CD4-positive, alpha-beta T cell treated with Interleukin-15 for 1 hour (primary cell): ENCODE results near the gene TMPRSS13.
"Not testable (repeated sequence)": the region's sequence is repeated elsewhere in the genome, so short reads cannot be mapped to it uniquely, and the experiment has no call there.

Experiments used
- DNase-seq: peaks from one replicate; pipeline ENCODE4 v3.0.0-alpha.2; 2020

Gene TMPRSS13

DNA sequence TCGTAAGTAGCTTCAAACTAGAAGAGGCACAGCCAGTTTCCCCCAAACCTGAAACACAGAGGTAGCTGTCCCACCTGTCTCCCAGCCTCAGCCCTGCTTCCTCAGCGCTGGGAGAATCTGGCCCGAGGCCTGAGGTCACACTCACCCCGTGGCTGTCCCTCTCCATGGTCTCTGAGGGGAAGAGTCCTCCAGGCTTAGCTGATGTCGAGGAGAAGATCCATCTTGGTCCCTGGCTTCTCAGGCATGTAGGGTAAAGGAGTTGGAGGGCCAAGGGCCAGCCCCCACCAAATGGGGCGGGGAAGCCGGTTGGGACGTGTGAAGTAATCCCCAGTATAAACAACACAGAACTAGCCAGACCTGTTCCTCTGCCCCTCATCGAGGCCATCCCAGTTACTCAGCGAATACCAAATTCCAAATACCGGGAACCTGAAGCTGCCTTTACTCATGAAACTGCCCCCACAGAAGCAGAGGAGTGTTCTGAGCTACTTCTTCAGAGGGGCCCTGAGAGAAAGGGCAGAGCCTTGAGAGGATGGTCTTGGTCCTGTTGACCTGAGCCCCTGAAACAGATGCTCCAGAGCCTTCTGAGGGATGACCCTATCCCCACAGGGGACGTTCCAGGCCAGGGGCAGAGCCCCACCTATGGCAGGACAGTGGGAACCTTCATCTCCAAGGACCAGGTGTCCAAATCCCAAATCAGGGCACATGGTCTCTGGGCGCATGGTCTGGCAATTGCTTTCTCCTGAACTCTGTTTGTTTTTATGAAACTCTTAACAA is at the start of gene TMPRSS13:
Gene TMPRSS13, minus strand, starts transcription at position 261 of the 774 bp plus-strand sequence. Its CDS starts 95 bp downstream, at position 166.
- DNase-seq = no peak

DNA sequence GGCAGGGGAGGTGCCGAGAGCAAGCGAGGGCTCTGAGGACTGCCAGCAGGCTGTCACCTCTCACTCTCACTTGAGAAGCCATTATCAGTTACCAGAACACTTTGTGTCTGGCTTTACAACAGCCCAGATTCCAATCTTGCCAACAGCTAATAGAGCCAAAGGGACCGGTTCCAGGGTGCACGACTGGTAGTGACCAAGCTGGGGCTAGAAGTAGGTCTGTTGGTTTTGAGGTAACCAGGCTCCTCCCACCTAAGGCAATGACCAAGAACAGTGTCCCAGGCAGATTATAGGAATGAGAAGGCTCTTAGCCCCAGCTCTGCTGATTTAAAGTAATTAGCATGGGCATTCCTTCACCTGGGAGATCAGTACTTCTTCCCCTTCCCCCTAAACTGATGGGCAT is 49.8 kb upstream of the TMPRSS13 start:
- no peak for DNase-seq

- not testable (repeated sequence) for DNase-seq
Measured at GRCh38 chr11:117978291-117978910, 49.2 kb upstream of the TMPRSS13 start.

- not testable (repeated sequence) for DNase-seq
Measured at GRCh38 chr11:117977612-117978264, 48.5 kb upstream of the TMPRSS13 start.

- DNase-seq = no peak
Measured at GRCh38 chr11:117977029-117977428, 47.8 kb upstream of the TMPRSS13 start.

DNA sequence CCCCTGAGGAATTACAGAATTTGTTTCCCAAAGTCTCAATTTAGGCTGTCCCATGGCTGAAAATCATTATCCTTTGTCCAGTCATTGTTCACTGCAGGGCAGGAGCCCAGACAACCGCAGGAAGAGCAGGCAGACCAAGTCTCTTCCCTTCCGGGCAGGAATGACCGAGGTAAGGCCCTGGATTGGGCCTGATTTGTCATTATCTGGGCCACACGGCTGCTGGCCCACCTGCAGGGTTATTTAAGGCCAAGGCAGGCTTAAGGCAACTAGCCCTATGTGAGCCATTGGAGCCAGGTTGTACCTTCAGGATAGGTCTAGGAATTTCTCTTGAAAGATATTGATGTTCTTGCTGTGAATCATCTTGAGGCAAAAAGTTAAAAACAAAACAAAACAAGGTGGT is 47.2 kb upstream of the TMPRSS13 start:
- DNase-seq = no peak

DNA sequence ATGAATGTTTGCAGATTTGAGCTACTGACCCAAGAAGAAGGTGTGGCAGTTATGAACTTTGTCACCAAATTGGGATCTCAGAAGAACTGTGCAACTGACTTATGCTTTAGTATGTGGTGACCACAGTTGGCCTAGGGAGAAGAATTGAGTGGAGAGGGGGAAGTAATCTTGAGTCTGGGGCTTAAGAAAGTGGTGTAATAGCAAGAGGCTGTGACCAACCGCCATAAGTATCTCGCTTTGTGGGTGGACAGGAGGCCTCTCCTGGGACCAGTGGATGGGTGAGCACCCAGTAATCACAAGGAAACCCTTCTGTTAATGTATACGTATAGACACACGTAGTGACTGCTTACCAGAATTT is 44.3 kb upstream of the TMPRSS13 start:
- DNase-seq = no peak

DNA sequence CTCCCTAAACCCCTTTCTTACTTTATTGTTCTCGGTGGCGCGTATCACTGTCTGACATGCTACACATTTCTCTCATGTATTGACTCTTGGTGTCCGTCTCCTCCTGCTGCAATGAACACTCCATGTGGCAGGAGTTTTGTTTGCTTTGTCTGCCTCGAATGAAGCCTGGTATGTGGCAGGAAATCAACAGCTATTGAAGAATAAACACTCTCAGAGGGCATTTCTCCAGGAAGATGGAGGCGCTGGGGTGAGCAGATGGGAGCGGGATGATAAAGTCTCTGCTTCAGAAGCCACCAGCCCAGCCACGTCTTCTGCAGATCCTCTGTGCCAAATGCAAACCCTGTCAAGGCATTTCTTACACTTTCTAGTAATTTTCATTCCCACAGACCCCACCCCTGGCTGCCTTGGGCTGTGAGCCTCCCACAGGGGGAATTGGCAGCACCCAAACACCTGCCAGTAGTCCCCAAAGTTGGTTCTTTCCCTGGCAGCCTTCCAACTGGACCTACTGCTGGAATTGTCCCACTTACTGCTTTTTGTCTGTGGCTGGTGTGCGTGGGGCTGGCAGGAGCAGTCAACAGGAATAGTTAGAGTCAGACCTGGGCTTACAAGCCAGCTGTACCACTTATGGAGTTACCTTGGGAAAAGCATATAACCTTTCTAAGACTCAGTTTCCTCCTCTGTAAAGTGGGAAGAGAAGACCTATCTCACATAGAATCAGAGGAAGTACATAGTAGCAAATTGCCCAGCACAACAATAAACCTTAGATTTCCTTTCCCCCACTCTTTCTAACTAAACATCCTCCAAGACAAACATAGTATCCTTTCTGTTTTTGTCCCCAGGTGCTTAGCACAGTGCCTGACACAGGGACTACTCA is 43.7 kb upstream of the TMPRSS13 start:
- DNase-seq = no peak

DNA sequence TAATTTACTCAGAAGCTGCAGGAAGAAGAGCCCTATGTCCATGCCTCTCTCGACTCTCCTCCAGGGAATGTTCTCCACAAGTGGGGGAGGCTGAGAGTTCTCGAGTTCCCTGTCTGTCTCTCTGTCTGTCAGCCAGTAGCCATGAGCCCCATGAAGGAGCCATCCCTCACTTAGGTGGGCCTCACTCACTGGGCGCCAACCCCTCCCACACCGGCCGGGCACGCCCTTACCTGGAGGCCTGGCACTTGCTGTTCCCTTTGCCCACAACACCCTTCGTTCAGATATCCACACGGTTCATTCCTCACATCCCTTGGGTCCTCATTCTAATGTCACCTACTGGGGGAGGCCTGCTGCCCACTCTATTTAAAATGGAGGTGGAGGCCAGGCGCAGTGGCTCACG is 42.8 kb upstream of the TMPRSS13 start:
- no peak for DNase-seq

- peak; percentile 63 for DNase-seq
Measured at GRCh38 chr11:117970400-117971024, 41.3 kb upstream of the TMPRSS13 start.

GRCh38 chr11:117969160-117969991 is 40.2 kb upstream of the TMPRSS13 start:
- no peak for DNase-seq

- no peak for DNase-seq
Measured at GRCh38 chr11:117966908-117967307, 37.7 kb upstream of the TMPRSS13 start.

- DNase-seq = no peak
Measured at GRCh38 chr11:117962826-117963225, 33.6 kb upstream of the TMPRSS13 start.

GRCh38 chr11:117961896-117962295 is 32.7 kb upstream of the TMPRSS13 start:
- no peak for DNase-seq

- no peak for DNase-seq
Measured at GRCh38 chr11:117960406-117960805, 31.2 kb upstream of the TMPRSS13 start.

- DNase-seq = no peak
Measured at GRCh38 chr11:117959438-117960149, 30.4 kb upstream of the TMPRSS13 start.

GRCh38 chr11:117958949-117959348 is 29.7 kb upstream of the TMPRSS13 start:
- no peak for DNase-seq

GRCh38 chr11:117953024-117953671 is 23.9 kb upstream of the TMPRSS13 start:
- DNase-seq = no peak

DNA sequence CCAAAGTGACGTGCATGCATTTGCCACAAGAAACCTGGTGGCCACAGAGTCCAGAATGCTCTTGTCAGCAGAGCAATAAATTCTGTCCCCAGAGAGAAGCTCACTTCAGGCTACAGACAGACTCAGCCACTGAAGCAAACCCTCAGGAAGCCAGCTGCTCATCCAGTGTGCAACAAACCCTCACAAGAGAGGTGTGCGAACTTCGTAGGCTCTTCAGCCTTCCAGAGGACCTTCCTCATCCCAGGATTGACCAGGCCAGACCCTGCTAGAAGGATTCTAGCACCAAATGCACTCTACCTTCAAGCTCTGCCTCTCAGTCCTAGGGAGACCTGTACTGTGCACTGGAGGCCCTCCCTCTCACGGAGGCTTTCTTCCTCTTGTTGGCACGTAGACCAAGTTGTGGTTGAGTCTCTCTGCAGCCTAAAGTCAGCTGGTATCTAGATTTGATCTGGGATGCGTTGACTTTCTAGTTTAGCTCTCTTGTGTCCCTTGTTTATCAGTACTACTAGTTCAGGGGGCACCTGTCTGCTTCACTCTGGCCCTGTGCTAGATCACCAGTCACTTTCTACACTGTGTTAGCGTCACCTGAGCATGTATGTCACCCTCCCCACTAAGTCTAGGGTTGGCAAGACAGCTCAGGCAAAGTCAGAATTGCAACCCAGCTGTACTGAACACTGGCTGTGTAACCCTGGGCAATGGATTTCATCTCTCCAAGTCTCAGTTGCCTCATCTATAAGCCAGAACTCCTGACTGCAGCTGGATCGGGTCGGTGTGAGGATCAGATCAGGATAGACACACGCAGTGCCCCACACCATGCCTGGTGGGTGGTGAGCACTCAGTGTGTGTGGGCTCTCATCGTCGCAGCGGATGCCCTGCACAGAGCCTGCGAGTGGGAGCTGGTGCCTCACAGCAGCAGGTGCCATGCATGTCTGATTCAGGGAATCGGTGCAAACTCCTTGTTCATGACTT is 22.1 kb upstream of the TMPRSS13 start:
- DNase-seq = no peak
